NT2/D1 (cell line): ENCODE results near the gene RAB1A.

ENCODE experiments used
- DNase-seq: peaks from one replicate; pipeline ENCODE4 v3.0.0-alpha.2; 2011; ENCODE audit warnings: low read depth, low spot score
- H3K27me3 ChIP-seq: 2 replicates; pipeline ENCODE4 v1.6.0; 2011; ENCODE audit warnings: mild to moderate bottlenecking; ENCODE audit not compliant: insufficient read length, insufficient read depth
- H3K36me3 ChIP-seq: 2 replicates; pipeline ENCODE4 v1.6.1; 2011; ENCODE audit warnings: mild to moderate bottlenecking, low read length, mixed read lengths; ENCODE audit not compliant: insufficient read depth, insufficient read length
- H3K4me1 ChIP-seq: 2 replicates; pipeline ENCODE4 v1.5.1; 2011; ENCODE audit not compliant: insufficient read depth, insufficient read length
- H3K4me3 ChIP-seq: 2 replicates; pipeline ENCODE4 v1.5.1; 2011; ENCODE audit warnings: low read depth; ENCODE audit not compliant: insufficient read length
- H3K9ac ChIP-seq: 2 replicates; pipeline ENCODE4 v1.6.0; 2011; ENCODE audit warnings: low read depth; ENCODE audit not compliant: insufficient read length
- H3K9me3 ChIP-seq: 2 replicates; pipeline ENCODE4 v1.5.1; 2011; ENCODE audit warnings: mild to moderate bottlenecking, low read length; ENCODE audit not compliant: insufficient read depth
- SUZ12 ChIP-seq: IDR thresholded peaks from 2 replicates; pipeline ENCODE4 v1.6.1; 2011; ENCODE audit not compliant: insufficient read length, insufficient read depth; ENCODE audit errors: extremely low read depth
- YY1 ChIP-seq: IDR thresholded peaks from 2 replicates; pipeline ENCODE4 v1.6.1; 2011; ENCODE audit not compliant: insufficient read length, insufficient read depth
- ZNF274 ChIP-seq: IDR thresholded peaks from 2 replicates; pipeline ENCODE4 v1.6.1; 2011; ENCODE audit warnings: mild to moderate bottlenecking, low read depth, low read length

RAB1A gene

GRCh38 chr2:65103013-65103715, 26.7 kb downstream of the RAB1A start:
- TF ChIP-seq ZNF274 (no peak), YY1 (no peak), SUZ12 (no peak)
- H3K9me3 ChIP-seq: no peaks in the 10 kb centered on the region
- no peaks in the 10 kb centered on the region for H3K27me3 ChIP-seq
- H3K4me3 ChIP-seq: no peak overlapping the region
- H3K9ac ChIP-seq: no peak overlapping the region
- DNase-seq: no peak
- peaks cover 37% of the 10 kb centered on the region for H3K36me3 ChIP-seq
- no peaks in the 10 kb centered on the region for H3K4me1 ChIP-seq

GRCh38 chr2:65101071-65101470, 28.8 kb downstream of the RAB1A start:
- Histone ChIP-seq H3K9ac (no peak overlapping the region), H3K27me3 (no peaks in the 10 kb centered on the region), H3K9me3 (no peaks in the 10 kb centered on the region), H3K4me3 (no peak overlapping the region), H3K36me3 (peaks cover 51% of the 10 kb centered on the region), H3K4me1 (no peaks in the 10 kb centered on the region)
- DNase-seq: no peak
- TF ChIP-seq YY1: no peak
- no peak for TF ChIP-seq SUZ12
- TF ChIP-seq ZNF274: no peak

GRCh38 chr2:65098741-65099140, 31.2 kb downstream of the RAB1A start:
- Histone ChIP-seq H3K36me3 (peaks cover 62% of the 10 kb centered on the region), H3K9ac (no peak overlapping the region), H3K4me1 (no peaks in the 10 kb centered on the region), H3K27me3 (no peaks in the 10 kb centered on the region), H3K4me3 (no peak overlapping the region), H3K9me3 (no peaks in the 10 kb centered on the region)
- DNase-seq: no peak
- TF ChIP-seq SUZ12: no peak
- TF ChIP-seq YY1: no peak
- no peak for TF ChIP-seq ZNF274

GRCh38 chr2:65097844-65098243, 32.1 kb downstream of the RAB1A start:
- no peak for DNase-seq
- H3K9ac ChIP-seq: no peak overlapping the region
- H3K36me3 ChIP-seq: peaks cover 60% of the 10 kb centered on the region
- H3K9me3 ChIP-seq: no peaks in the 10 kb centered on the region
- H3K4me3 ChIP-seq: no peak overlapping the region
- H3K27me3 ChIP-seq: no peaks in the 10 kb centered on the region
- no peaks in the 10 kb centered on the region for H3K4me1 ChIP-seq
- TF ChIP-seq ZNF274 (no peak), SUZ12 (no peak), YY1 (no peak)

- TF ChIP-seq ZNF274 (no peak), SUZ12 (no peak), YY1 (no peak)
- Histone ChIP-seq H3K27me3 (no peaks in the 10 kb centered on the region), H3K9ac (no peak overlapping the region), H3K4me1 (no peaks in the 10 kb centered on the region), H3K4me3 (no peak overlapping the region), H3K9me3 (no peaks in the 10 kb centered on the region), H3K36me3 (peaks cover 62% of the 10 kb centered on the region)
- DNase-seq: no peak
Observed at GRCh38 chr2:65096948-65097347, 33.0 kb downstream of the RAB1A start.

GRCh38 chr2:65093211-65093610, 36.7 kb downstream of the RAB1A start:
- DNase-seq: no peak
- TF ChIP-seq YY1: no peak
- no peaks in the 10 kb centered on the region for H3K9me3 ChIP-seq
- H3K4me1 ChIP-seq: no peaks in the 10 kb centered on the region
- H3K27me3 ChIP-seq: no peaks in the 10 kb centered on the region
- peaks cover 57% of the 10 kb centered on the region for H3K36me3 ChIP-seq
- H3K9ac ChIP-seq: no peak overlapping the region
- no peak overlapping the region for H3K4me3 ChIP-seq

- Histone ChIP-seq H3K36me3 (peaks cover 59% of the 10 kb centered on the region), H3K4me3 (no peak overlapping the region)
- TF ChIP-seq ZNF274: no peak
- TF ChIP-seq YY1: no peak
- no peak for TF ChIP-seq SUZ12
Observed at GRCh38 chr2:65092791-65093190, 37.1 kb downstream of the RAB1A start.

More at GRCh38 chr2:65092791-65093190, 37.1 kb downstream of the RAB1A start:
- no peak overlapping the region for H3K9ac ChIP-seq
- H3K9me3 ChIP-seq: no peaks in the 10 kb centered on the region
- no peaks in the 10 kb centered on the region for H3K27me3 ChIP-seq
- DNase-seq: no peak
- H3K4me1 ChIP-seq: no peaks in the 10 kb centered on the region
